ENCODE results near the gene SLC37A1.

Gene SLC37A1

DNA sequence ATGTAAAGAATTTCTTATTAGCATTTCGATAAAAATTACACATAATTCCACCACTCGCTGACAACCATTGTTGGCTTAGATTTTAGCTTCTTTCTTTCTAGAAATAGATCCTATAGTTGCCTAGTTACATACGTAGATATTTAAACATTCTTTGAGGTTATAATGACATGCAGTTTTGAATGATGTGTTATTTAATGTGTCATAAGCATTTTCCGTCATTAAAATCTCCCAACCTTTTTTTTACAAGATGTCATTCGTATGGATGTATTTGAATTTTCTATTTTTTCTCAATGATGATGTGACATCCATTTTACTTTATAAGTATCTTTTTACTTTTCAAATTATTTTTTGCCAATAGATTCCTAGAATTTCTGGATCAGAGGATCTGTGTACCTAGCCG is 44.7 kb downstream of the SLC37A1 start:
- Histone ChIP-seq H3K27ac (ENCODE audit: low read depth, low read length) (peak overlapping the region; percentile 77; the same call in 1 of the 2 replicates), H3K4me3 (ENCODE audit: insufficient read depth, low read length, poor library complexity, severe bottlenecking) (no peak overlapping the region), H3F3A (ENCODE audit: insufficient read depth) (peaks cover 34% of the 10 kb centered on the region), H3K9me3 (ENCODE audit: insufficient read depth, low read length) (no peaks in the 10 kb centered on the region), H3K4me2 (ENCODE audit: low read depth, low read length, poor library complexity, severe bottlenecking) (no peak overlapping the region), H2AFZ (ENCODE audit: low read depth, low read length, severe bottlenecking) (no peak overlapping the region), H4K20me1 (ENCODE audit: low read depth, low read length) (no peaks in the 10 kb centered on the region), H3K36me3 (ENCODE audit: low read length) (no peaks in the 10 kb centered on the region; the same call in 1 of the 2 replicates), H3K27me3 (ENCODE audit: low read length) (no peaks in the 10 kb centered on the region), H3K9ac (ENCODE audit: low read length) (no peak overlapping the region), H3K9me2 (replicated peaks; ENCODE audit: insufficient read depth, low read length) (no peaks in the 10 kb centered on the region), H3K79me2 (ENCODE audit: insufficient read depth, low read length) (peaks cover 16% of the 10 kb centered on the region; the same call in 1 of the 2 replicates)
- TF ChIP-seq, protein P1, sequence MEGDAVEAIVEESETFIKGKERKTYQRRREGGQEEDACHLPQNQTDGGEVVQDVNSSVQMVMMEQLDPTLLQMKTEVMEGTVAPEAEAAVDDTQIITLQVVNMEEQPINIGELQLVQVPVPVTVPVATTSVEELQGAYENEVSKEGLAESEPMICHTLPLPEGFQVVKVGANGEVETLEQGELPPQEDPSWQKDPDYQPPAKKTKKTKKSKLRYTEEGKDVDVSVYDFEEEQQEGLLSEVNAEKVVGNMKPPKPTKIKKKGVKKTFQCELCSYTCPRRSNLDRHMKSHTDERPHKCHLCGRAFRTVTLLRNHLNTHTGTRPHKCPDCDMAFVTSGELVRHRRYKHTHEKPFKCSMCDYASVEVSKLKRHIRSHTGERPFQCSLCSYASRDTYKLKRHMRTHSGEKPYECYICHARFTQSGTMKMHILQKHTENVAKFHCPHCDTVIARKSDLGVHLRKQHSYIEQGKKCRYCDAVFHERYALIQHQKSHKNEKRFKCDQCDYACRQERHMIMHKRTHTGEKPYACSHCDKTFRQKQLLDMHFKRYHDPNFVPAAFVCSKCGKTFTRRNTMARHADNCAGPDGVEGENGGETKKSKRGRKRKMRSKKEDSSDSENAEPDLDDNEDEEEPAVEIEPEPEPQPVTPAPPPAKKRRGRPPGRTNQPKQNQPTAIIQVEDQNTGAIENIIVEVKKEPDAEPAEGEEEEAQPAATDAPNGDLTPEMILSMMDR (IDR thresholded peaks at IDR 0.05; ENCODE audit: insufficient read depth, low read length, poor library complexity, severe bottlenecking), result no peak
- TF ChIP-seq EZH2phosphoT487 (conservative IDR thresholded peaks at IDR 0.05; ENCODE audit: low read length), result no peak

DNA sequence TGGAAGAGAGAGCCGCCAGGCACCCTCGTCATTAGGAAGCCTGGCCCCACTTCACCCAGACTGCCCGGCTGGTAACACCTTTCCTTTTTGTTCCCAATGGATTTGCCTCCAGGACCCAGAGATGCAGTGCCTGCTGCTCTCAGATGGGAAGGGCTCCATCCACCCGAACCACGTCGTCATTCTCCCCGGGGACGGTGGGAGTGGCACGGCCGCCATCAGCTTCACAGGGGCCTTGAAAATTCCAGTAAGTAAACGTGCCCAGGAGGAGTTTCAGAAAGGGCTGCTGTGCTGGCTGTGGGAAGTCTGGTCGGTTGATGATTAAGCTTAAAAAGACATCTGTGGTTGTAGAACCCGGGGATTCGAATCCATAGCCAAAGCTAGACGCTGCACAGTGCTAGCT is 45.2 kb downstream of the SLC37A1 start:
- Histone ChIP-seq H4K20me1 (ENCODE audit: low read depth, low read length) (no peaks in the 10 kb centered on the region), H3K79me2 (ENCODE audit: insufficient read depth, low read length) (peaks cover 16% of the 10 kb centered on the region; the same call in 1 of the 2 replicates), H2AFZ (ENCODE audit: low read depth, low read length, severe bottlenecking) (no peak overlapping the region), H3K9me2 (replicated peaks; ENCODE audit: insufficient read depth, low read length) (no peaks in the 10 kb centered on the region), H3K9me3 (ENCODE audit: insufficient read depth, low read length) (no peaks in the 10 kb centered on the region), H3K4me2 (ENCODE audit: low read depth, low read length, poor library complexity, severe bottlenecking) (no peak overlapping the region), H3K27me3 (ENCODE audit: low read length) (no peaks in the 10 kb centered on the region), H3K27ac (ENCODE audit: low read depth, low read length) (peak overlapping the region; percentile 16; the same call in 1 of the 2 replicates), H3F3A (ENCODE audit: insufficient read depth) (peaks cover 38% of the 10 kb centered on the region), H3K9ac (ENCODE audit: low read length) (no peak overlapping the region), H3K36me3 (ENCODE audit: low read length) (no peaks in the 10 kb centered on the region; the same call in 1 of the 2 replicates), H3K4me3 (ENCODE audit: insufficient read depth, low read length, poor library complexity, severe bottlenecking) (no peak overlapping the region)
- TF ChIP-seq, protein P1 (IDR thresholded peaks at IDR 0.05; ENCODE audit: insufficient read depth, low read length, poor library complexity, severe bottlenecking), result no peak
- TF ChIP-seq EZH2phosphoT487 (conservative IDR thresholded peaks at IDR 0.05; ENCODE audit: low read length), result no peak

DNA sequence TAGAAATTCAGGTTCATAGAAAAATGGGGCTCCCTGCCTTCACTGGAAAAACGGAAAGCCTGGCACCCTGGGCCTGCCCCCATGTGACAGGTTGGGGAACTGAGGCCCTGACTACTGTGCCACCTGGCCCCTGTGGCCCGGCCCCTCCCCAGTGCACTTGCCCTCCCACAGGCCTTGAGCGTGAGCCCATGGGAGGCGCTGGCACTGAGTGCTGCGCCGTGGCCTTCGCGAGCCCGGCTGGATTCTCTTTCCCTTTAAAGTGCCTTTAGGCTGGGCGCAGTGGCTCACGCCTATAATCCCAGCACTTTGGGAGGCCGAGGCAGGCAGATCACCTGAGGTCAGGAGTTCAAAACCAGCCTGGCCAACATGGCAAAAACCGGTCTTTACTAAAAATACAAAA is 45.7 kb downstream of the SLC37A1 start:
- Histone ChIP-seq H3K4me3 (ENCODE audit: insufficient read depth, low read length, poor library complexity, severe bottlenecking) (no peak overlapping the region), H2AFZ (ENCODE audit: low read depth, low read length, severe bottlenecking) (no peak overlapping the region), H3K36me3 (ENCODE audit: low read length) (no peaks in the 10 kb centered on the region; the same call in 1 of the 2 replicates), H3K9me3 (ENCODE audit: insufficient read depth, low read length) (no peaks in the 10 kb centered on the region), H3F3A (ENCODE audit: insufficient read depth) (peaks cover 38% of the 10 kb centered on the region), H3K79me2 (ENCODE audit: insufficient read depth, low read length) (peaks cover 16% of the 10 kb centered on the region; the same call in 1 of the 2 replicates), H3K4me2 (ENCODE audit: low read depth, low read length, poor library complexity, severe bottlenecking) (no peak overlapping the region), H3K27ac (ENCODE audit: low read depth, low read length) (peak overlapping the region; percentile 16), H3K9ac (ENCODE audit: low read length) (peak overlapping the region; percentile 70; the same call in 1 of the 2 replicates), H3K27me3 (ENCODE audit: low read length) (no peaks in the 10 kb centered on the region), H4K20me1 (ENCODE audit: low read depth, low read length) (no peaks in the 10 kb centered on the region), H3K9me2 (replicated peaks; ENCODE audit: insufficient read depth, low read length) (no peaks in the 10 kb centered on the region)
- TF ChIP-seq, protein P1 (IDR thresholded peaks at IDR 0.05; ENCODE audit: insufficient read depth, low read length, poor library complexity, severe bottlenecking), result no peak
